Mesothelial cell of epicardium (in vitro differentiated cells): ENCODE data around the gene RAP1GAP. TPM values are rescaled to one million over a fixed set of nuclear protein-coding genes. Genes with fewer than 3 reads are reported as not detected.

ENCODE experiments used
- DNase-seq, 2 experiments: peaks; one replicate each; pipeline ENCODE4 v3.0.0; 2021; ENCODE audit warnings: low spot score in 2 of 2; ENCODE audit not compliant: unreplicated experiment in 2 of 2
- H3K27ac Mint-ChIP-seq: 2 replicates; pipeline ENCODE4 v1.8.0; 2021; ENCODE audit warnings: mixed read lengths
- H3K27me3 Mint-ChIP-seq: 2 replicates; pipeline ENCODE4 v1.8.0; 2021; ENCODE audit warnings: low read depth, mixed read lengths
- H3K36me3 Mint-ChIP-seq: 2 replicates; pipeline ENCODE4 v1.8.0; 2021; ENCODE audit warnings: mixed read lengths
- H3K4me1 Mint-ChIP-seq: 2 replicates; pipeline ENCODE4 v1.8.0; 2021; ENCODE audit warnings: mixed read lengths
- H3K4me3 Mint-ChIP-seq: 2 replicates; pipeline ENCODE4 v1.8.0; 2021; ENCODE audit warnings: mild to moderate bottlenecking, moderate library complexity, mixed read lengths
- H3K9me3 Mint-ChIP-seq: 2 replicates; pipeline ENCODE4 v1.8.0; 2021; ENCODE audit warnings: mixed read lengths
- total RNA-seq: library from RNA; stranded (reverse); gene quantifications from 3 replicates; pipeline ENCODE4 v1.2.1, GENCODE V29; 2021
- TF ChIP-seq, protein P1 (sequence below): fragments of 200-600 bp; sonication (generic); IDR thresholded peaks from one replicate; pipeline ENCODE4 v1.5.0; 2021; ENCODE audit warnings: antibody characterized with exemption; ENCODE audit not compliant: unreplicated experiment

Gene RAP1GAP
- total RNA-seq, 1 donor from 2014 or later = 8.0 TPM

- TF ChIP-seq, protein P1, sequence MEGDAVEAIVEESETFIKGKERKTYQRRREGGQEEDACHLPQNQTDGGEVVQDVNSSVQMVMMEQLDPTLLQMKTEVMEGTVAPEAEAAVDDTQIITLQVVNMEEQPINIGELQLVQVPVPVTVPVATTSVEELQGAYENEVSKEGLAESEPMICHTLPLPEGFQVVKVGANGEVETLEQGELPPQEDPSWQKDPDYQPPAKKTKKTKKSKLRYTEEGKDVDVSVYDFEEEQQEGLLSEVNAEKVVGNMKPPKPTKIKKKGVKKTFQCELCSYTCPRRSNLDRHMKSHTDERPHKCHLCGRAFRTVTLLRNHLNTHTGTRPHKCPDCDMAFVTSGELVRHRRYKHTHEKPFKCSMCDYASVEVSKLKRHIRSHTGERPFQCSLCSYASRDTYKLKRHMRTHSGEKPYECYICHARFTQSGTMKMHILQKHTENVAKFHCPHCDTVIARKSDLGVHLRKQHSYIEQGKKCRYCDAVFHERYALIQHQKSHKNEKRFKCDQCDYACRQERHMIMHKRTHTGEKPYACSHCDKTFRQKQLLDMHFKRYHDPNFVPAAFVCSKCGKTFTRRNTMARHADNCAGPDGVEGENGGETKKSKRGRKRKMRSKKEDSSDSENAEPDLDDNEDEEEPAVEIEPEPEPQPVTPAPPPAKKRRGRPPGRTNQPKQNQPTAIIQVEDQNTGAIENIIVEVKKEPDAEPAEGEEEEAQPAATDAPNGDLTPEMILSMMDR = no peak
These were observed 57.1 kb downstream of the RAP1GAP start for GRCh38 chr1:21612057-21612456.

GRCh38 chr1:21610989-21611785 is 58.0 kb downstream of the RAP1GAP start:
- Mint-ChIP-seq H3K36me3 (no peaks in the 10 kb centered on the region), H3K4me3 (no peak overlapping the region), H3K9me3 (no peaks in the 10 kb centered on the region), H3K27ac (no peak overlapping the region), H3K27me3 (no peaks in the 10 kb centered on the region), H3K4me1 (peaks cover 19% of the 10 kb centered on the region)
- TF ChIP-seq, protein P1 = no peak
- DNase-seq = no peak

More at GRCh38 chr1:21612057-21612456, 57.1 kb downstream of the RAP1GAP start:
- no peak for DNase-seq
- Mint-ChIP-seq H3K27me3 (no peaks in the 10 kb centered on the region), H3K27ac (no peak overlapping the region), H3K9me3 (no peaks in the 10 kb centered on the region), H3K4me1 (peaks cover 19% of the 10 kb centered on the region), H3K4me3 (no peak overlapping the region), H3K36me3 (no peaks in the 10 kb centered on the region)

GRCh38 chr1:21610027-21610426 is 59.1 kb downstream of the RAP1GAP start:
- TF ChIP-seq, protein P1 = no peak
- DNase-seq = no peak
- Mint-ChIP-seq H3K9me3 (no peaks in the 10 kb centered on the region), H3K27ac (no peak overlapping the region), H3K27me3 (no peaks in the 10 kb centered on the region), H3K4me1 (peaks cover 19% of the 10 kb centered on the region), H3K4me3 (no peak overlapping the region), H3K36me3 (no peaks in the 10 kb centered on the region)

DNA sequence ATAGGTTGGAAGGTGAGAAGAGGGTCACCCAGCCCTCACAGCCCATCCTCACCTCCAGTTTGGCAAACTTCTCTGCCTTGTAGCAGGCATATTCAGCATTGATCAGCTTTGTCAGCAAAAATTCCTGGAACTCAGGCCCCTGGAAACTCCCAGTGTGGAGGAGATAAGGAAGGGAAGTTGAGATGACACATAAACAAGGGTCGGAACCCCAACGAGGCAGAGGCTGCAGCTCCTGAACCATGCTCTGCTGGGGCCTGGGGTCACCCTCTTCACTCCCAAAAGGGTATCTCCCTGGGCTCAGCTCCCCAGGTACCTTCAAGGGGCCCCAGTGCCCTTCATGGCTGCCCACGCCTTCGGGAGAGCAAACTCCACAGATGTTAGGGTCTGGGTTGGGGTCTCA is 60.4 kb downstream of the RAP1GAP start:
- TF ChIP-seq, protein P1 = no peak
- Mint-ChIP-seq H3K4me1 (peaks cover 19% of the 10 kb centered on the region), H3K9me3 (no peaks in the 10 kb centered on the region), H3K4me3 (peak overlapping the region; percentile 9), H3K36me3 (no peaks in the 10 kb centered on the region), H3K27me3 (no peaks in the 10 kb centered on the region), H3K27ac (peak overlapping the region; percentile 51)
- no peak for DNase-seq

DNA sequence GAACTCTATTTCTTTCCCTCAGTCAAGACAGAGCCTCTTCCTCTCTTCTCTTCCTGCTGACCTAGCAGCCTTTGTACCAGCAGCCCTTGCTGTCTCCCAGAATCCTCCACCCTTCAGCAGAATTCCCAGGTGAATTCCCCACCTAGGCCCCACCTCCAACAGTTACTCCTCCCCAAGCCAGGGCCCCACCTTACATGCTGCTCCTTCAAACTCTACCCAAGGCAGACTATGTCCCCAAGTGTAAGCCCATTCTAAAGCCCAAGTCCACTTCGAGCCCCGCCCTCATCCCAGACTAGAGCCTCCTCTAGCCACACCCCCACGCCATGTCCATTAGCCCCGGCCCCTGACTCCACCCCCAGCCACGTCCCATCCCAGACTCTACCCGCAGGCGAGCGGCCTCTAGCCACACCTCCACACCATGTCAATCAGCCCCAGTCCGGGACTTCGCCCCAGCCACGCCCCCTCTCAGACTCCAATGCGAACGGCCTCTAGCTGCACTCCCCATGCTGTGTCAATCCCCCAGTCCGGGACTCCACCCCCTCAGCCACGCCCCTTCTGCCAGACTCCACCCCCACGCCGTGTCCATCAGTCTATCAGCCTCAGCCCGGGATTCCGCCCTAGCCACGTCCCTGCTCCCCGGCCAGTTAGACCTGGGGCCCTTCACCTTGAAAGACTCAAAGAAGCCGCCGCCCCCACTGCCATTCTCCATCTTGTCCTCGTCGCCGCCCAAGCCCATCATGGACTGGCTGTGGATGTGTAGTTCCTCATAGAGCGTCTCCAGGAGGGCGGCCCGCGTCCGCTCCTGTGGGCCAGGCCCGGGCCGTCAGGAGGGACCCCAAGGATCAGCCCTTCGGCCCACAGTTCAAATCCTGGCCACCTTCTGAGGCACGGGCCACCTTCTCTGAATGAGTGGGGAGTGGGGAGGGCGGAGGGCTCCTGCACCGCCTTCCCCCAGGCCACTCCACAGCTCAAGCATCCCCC is 61.3 kb downstream of the RAP1GAP start:
- TF ChIP-seq, protein P1 = no peak
- H3K36me3 Mint-ChIP-seq = no peaks in the 10 kb centered on the region
- no peaks in the 10 kb centered on the region for H3K9me3 Mint-ChIP-seq
- peak overlapping the region; percentile 47 for H3K4me3 Mint-ChIP-seq
- H3K4me1 Mint-ChIP-seq = peaks cover 19% of the 10 kb centered on the region
- no peaks in the 10 kb centered on the region for H3K27me3 Mint-ChIP-seq
- H3K27ac Mint-ChIP-seq = peak overlapping the region; percentile 82
- peak; percentile 81 to 90 for DNase-seq
